HG02852 (cell line): ENCODE measurements around the gene KLHL36.
"Not testable (repeated sequence)": the region's sequence is repeated elsewhere in the genome, so short reads cannot be mapped to it uniquely, and the experiment has no call there.

Experiments
- ATAC-seq: cut with Tn5 transposase; IDR thresholded peaks from one replicate; pipeline ENCODE4 v1.9.1; 2021; ENCODE audit warnings: mild to moderate bottlenecking, moderate library complexity; ENCODE audit not compliant: unreplicated experiment

Gene KLHL36

GRCh38 chr16:84667600-84668309 is 19.4 kb downstream of the KLHL36 start:
- ATAC-seq = no peak

GRCh38 chr16:84670063-84670462 is 21.8 kb downstream of the KLHL36 start:
- no peak for ATAC-seq

GRCh38 chr16:84672276-84673202 is 24.2 kb downstream of the KLHL36 start:
- ATAC-seq = no peak

GRCh38 chr16:84673203-84673535 is 24.9 kb downstream of the KLHL36 start:
- no peak for ATAC-seq

GRCh38 chr16:84673561-84673960 is 25.2 kb downstream of the KLHL36 start:
- no peak for ATAC-seq

- ATAC-seq = no peak
Observed at GRCh38 chr16:84675423-84675822, 27.1 kb downstream of the KLHL36 start.

- no peak for ATAC-seq
Observed at GRCh38 chr16:84675884-84676283, 27.6 kb downstream of the KLHL36 start.

GRCh38 chr16:84677017-84677803 is 28.9 kb downstream of the KLHL36 start:
- no peak for ATAC-seq

GRCh38 chr16:84677849-84678248 is 29.5 kb downstream of the KLHL36 start:
- no peak for ATAC-seq

GRCh38 chr16:84678541-84678940 is 30.2 kb downstream of the KLHL36 start:
- no peak for ATAC-seq

GRCh38 chr16:84680165-84680842 is 32.0 kb downstream of the KLHL36 start:
- no peak for ATAC-seq

- ATAC-seq = no peak
Observed at GRCh38 chr16:84680843-84681629, 32.7 kb downstream of the KLHL36 start.

- no peak for ATAC-seq
Observed at GRCh38 chr16:84683691-84684591, 35.6 kb downstream of the KLHL36 start.

- no peak for ATAC-seq
Observed at GRCh38 chr16:84684592-84684965, 36.3 kb downstream of the KLHL36 start.

- no peak for ATAC-seq
Observed at GRCh38 chr16:84685210-84685609, 36.9 kb downstream of the KLHL36 start.

- no peak for ATAC-seq
Observed at GRCh38 chr16:84686707-84687298, 38.5 kb downstream of the KLHL36 start.

- peak; percentile 78 for ATAC-seq
Observed at GRCh38 chr16:84687715-84688114, 39.4 kb downstream of the KLHL36 start.

- not testable (repeated sequence) for ATAC-seq
Observed at GRCh38 chr16:84688163-84688562, 39.9 kb downstream of the KLHL36 start.

GRCh38 chr16:84689111-84689510 is 40.8 kb downstream of the KLHL36 start:
- ATAC-seq = no peak
